DOHH2 (cell line): ENCODE measurements around the gene RASSF7.
A peak's percentile ranks its signal among the peaks of the same experiment; 100 is the strongest.

Source experiments
- H3F3A ChIP-seq: fragments of 200-600 bp; sonication (generic), shearing (Covaris generic); 2 replicates; pipeline ENCODE4 v1.6.0; 2016; ENCODE audit warnings: antibody characterized with exemption, mild to moderate bottlenecking; ENCODE audit not compliant: control insufficient read depth, insufficient read depth
- H3K27ac ChIP-seq: fragments of 200-600 bp; sonication (generic); 2 replicates; pipeline ENCODE4 v1.5.1; 2014; ENCODE audit warnings: low read depth, mild to moderate bottlenecking, low read length, moderate library complexity
- H3K27me3 ChIP-seq: fragments of 200-600 bp; sonication (generic); 2 replicates; pipeline ENCODE4 v1.6.1; 2014; ENCODE audit warnings: mild to moderate bottlenecking, low read length, mixed read lengths; ENCODE audit not compliant: control insufficient read depth
- H3K36me3 ChIP-seq: fragments of 200-600 bp; sonication (generic); 2 replicates; pipeline ENCODE4 v1.6.1; 2014; ENCODE audit warnings: mild to moderate bottlenecking, low read length, moderate library complexity, mixed read lengths; ENCODE audit not compliant: control insufficient read depth
- H3K4me1 ChIP-seq: fragments of 200-600 bp; sonication (generic); 2 replicates; pipeline ENCODE4 v1.6.1; 2014; ENCODE audit warnings: mild to moderate bottlenecking, low read length, mixed read lengths; ENCODE audit not compliant: control insufficient read depth
- H3K4me2 ChIP-seq: fragments of 200-600 bp; sonication (generic); 2 replicates; pipeline ENCODE4 v1.6.0; 2014; ENCODE audit warnings: mild to moderate bottlenecking, low read length, moderate library complexity
- H3K4me3 ChIP-seq: fragments of 200-600 bp; sonication (generic); 2 replicates; pipeline ENCODE4 v1.5.1; 2014; ENCODE audit warnings: mild to moderate bottlenecking, low read length, mixed read lengths
- H3K79me2 ChIP-seq: fragments of 200-600 bp; sonication (generic); 2 replicates; pipeline ENCODE4 v1.6.1; 2014; ENCODE audit warnings: mild to moderate bottlenecking, low read length, mixed read lengths; ENCODE audit not compliant: control insufficient read depth
- H3K9me2 ChIP-seq: fragments of 200-600 bp; sonication (generic); replicated peaks from 2 replicates; pipeline ENCODE4 v1.6.1; 2014; ENCODE audit warnings: mild to moderate bottlenecking, low read length, mixed read lengths; ENCODE audit not compliant: control insufficient read depth
- H3K9me3 ChIP-seq: fragments of 200-600 bp; sonication (generic); 2 replicates; pipeline ENCODE4 v1.6.1; 2014; ENCODE audit warnings: antibody characterized with exemption, low read length, mixed read lengths; ENCODE audit not compliant: control insufficient read depth, insufficient read depth
- H4K20me1 ChIP-seq: fragments of 200-600 bp; sonication (generic); 2 replicates; pipeline ENCODE4 v1.6.0; 2014; ENCODE audit warnings: low read depth, mild to moderate bottlenecking, antibody characterized with exemption, low read length, moderate library complexity; ENCODE audit not compliant: control insufficient read depth, insufficient read depth
- EZH2phosphoT487 ChIP-seq: fragments of 200-600 bp; sonication (generic); IDR thresholded peaks from 2 replicates; pipeline ENCODE4 v1.6.1; 2017; ENCODE audit warnings: borderline replicate concordance, mild to moderate bottlenecking, antibody characterized with exemption, low read length, moderate library complexity, mixed read lengths
- TF ChIP-seq, protein P1 (sequence below): fragments of 200-600 bp; sonication (generic); IDR thresholded peaks from one replicate; pipeline ENCODE4 v1.5.1; 2014; ENCODE audit warnings: antibody characterized with exemption, mild to moderate bottlenecking, low read depth, low read length; ENCODE audit not compliant: poor library complexity, severe bottlenecking

Gene RASSF7

DNA sequence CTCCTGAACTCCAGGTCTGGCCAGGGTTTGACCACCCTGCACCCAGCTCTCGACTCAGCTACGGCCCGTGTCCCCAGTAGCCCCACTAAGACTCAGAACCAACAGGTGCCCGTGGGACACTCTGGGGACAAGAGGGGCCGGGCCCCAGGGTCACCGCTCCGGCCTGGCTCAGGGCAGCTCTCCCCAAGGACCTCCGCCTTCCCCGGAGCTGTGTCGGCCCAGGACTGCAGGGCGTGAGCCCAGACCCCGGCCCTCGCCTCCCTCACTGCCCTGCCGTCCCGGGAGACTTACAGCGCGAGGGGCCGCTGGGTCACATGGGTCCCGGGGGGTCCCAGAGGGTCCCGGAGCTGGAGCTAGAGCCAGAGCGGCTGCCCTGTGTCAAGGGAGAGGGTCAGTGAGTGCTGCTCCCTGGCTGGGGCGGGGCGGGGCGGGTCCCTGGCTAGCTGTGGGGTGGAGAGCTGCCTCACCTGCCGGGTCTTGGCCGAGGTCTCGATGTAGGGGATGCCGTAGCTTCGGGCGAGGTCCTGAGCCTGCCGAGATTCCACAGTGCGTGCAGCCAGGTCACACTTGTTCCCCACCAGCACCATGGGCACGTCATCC is 27.7 kb upstream of the RASSF7 start:
- Histone ChIP-seq H3K9me2 (no peaks in the 10 kb centered on the region), H3K36me3 (peaks cover 29% of the 10 kb centered on the region), H3K4me1 (peaks cover 31% of the 10 kb centered on the region), H3K4me2 (no peak overlapping the region), H3K79me2 (peaks cover 20% of the 10 kb centered on the region), H3K4me3 (no peak overlapping the region), H3K27ac (no peak overlapping the region), H3K9me3 (no peaks in the 10 kb centered on the region), H3K27me3 (no peaks in the 10 kb centered on the region), H3F3A (peaks cover 10% of the 10 kb centered on the region), H4K20me1 (no peaks in the 10 kb centered on the region)
- no peak for TF ChIP-seq EZH2phosphoT487
- TF ChIP-seq, protein P1, sequence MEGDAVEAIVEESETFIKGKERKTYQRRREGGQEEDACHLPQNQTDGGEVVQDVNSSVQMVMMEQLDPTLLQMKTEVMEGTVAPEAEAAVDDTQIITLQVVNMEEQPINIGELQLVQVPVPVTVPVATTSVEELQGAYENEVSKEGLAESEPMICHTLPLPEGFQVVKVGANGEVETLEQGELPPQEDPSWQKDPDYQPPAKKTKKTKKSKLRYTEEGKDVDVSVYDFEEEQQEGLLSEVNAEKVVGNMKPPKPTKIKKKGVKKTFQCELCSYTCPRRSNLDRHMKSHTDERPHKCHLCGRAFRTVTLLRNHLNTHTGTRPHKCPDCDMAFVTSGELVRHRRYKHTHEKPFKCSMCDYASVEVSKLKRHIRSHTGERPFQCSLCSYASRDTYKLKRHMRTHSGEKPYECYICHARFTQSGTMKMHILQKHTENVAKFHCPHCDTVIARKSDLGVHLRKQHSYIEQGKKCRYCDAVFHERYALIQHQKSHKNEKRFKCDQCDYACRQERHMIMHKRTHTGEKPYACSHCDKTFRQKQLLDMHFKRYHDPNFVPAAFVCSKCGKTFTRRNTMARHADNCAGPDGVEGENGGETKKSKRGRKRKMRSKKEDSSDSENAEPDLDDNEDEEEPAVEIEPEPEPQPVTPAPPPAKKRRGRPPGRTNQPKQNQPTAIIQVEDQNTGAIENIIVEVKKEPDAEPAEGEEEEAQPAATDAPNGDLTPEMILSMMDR: no peak

DNA sequence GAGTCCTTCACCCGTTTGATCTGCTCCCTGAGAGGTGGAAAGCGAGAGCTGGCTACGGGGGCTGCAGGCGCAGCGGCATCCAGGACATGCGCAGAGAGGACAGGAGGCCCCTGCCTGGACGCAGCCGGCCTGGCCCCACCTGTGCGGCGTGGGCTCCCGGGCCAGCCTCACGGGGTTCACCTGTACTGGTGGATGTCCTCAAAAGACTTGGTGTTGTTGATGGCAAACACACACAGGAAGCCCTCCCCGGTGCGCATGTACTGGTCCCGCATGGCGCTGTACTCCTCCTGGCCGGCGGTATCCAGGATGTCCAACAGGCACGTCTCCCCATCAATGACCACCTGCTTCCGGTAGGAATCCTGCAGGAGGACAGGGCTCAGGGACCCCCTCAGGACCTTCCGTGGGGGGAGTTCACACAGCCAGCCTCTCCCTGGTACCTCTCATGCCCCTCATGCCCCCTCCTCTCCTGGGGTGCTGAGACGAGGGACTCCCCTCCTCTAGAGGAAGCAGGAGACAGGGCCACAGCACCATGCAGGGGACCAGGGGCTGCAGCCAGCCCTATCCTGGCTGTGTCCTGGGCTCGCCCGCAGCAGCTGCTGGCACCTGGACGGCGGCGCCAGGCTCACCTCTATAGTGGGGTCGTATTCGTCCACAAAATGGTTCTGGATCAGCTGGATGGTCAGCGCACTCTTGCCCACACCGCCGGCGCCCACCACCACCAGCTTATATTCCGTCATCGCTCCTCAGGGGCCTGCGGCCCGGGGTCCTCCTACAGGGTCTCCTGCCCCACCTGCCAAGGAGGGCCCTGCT is 27.0 kb upstream of the RASSF7 start:
- TF ChIP-seq, protein P1: no peak
- Histone ChIP-seq H3K4me3 (peak overlapping the region; percentile 80), H3K36me3 (peaks cover 29% of the 10 kb centered on the region), H3K79me2 (peaks cover 20% of the 10 kb centered on the region), H3K9me2 (no peaks in the 10 kb centered on the region), H3F3A (peaks cover 10% of the 10 kb centered on the region), H3K27ac (no peak overlapping the region), H3K9me3 (no peaks in the 10 kb centered on the region), H3K4me2 (peak overlapping the region; percentile 91), H4K20me1 (no peaks in the 10 kb centered on the region), H3K27me3 (no peaks in the 10 kb centered on the region), H3K4me1 (peaks cover 34% of the 10 kb centered on the region)

DNA sequence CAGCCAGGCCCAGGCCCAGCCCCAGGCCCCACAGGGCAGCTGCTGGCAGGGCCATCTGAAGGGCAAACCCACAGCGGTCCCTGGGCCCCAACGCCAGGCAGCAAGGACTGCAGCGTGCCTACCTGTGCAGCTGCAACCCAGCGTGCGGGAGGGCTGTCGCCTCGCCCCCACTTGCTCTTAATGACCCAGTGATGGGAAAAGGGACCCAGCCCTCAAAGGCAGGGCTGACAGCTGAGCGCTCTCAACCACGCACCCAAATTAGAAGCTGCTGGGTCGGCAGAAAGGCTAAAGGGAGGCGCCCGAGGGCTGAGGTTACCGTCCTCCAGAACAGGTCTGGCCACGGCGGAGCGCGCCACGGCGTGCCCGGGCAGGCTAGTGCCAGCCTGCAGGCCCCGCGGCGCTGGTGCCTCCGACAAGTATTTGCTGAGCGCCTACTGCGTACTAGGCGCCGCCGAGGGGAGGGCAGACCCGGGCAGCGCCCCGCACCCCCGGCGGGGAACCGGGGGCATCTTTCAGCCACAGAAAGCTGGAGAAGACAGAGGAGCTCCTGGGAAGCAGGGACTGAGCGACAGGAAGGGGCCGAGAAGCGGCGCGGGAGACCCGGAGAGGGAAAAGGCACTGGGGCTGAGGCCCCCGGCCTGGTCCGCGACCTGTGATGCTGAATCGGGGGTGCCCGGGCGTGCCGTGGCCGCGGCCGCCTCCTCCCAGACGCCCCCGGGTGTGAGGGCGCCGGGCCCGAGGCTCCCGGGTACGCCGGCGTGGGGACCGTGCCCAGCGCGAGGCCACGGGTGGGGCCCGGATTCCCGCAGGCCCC is 26.2 kb upstream of the RASSF7 start:
- peak overlapping the region; percentile 26; the same call in 1 of the 2 replicates for H3K27ac ChIP-seq
- no peak for TF ChIP-seq EZH2phosphoT487
- TF ChIP-seq, protein P1: peak; percentile 22

More for the DNA sequence above, 26.2 kb upstream of the RASSF7 start:
- Histone ChIP-seq H3K9me3 (no peaks in the 10 kb centered on the region), H3F3A (peaks cover 10% of the 10 kb centered on the region), H3K27me3 (no peaks in the 10 kb centered on the region), H3K9me2 (no peaks in the 10 kb centered on the region), H3K36me3 (peaks cover 29% of the 10 kb centered on the region), H4K20me1 (no peaks in the 10 kb centered on the region), H3K4me1 (peaks cover 34% of the 10 kb centered on the region), H3K4me3 (peak overlapping the region; percentile 80), H3K79me2 (peaks cover 20% of the 10 kb centered on the region), H3K4me2 (peak overlapping the region; percentile 91)
